Lower lobe of right lung (tissue), 2 donors: Measurements from ENCODE around the gene NADSYN1. TPM values are rescaled to one million over a fixed set of nuclear protein-coding genes. Genes with fewer than 3 reads are reported as not detected.

ENCODE experiments used
- ATAC-seq, 2 donors: fragments of 200-7000 bp; cut with Tn5 transposase; one replicate each; pipeline ENCODE4 v1.9.1; 2020 to 2022; ENCODE audit warnings: mild to moderate bottlenecking in 2 of 2, moderate library complexity in 2 of 2
- DNase-seq: peaks from one replicate; pipeline ENCODE4 v3.0.0-alpha.2; 2020
- H3K27ac ChIP-seq: fragments of 200-600 bp; one replicate; pipeline ENCODE4 v1.8.0; 2022
- H3K27me3 ChIP-seq: fragments of 200-600 bp; one replicate; pipeline ENCODE4 v1.8.0; 2022; ENCODE audit warnings: low read depth
- H3K36me3 ChIP-seq: fragments of 200-600 bp; one replicate; pipeline ENCODE4 v1.8.0; 2022; ENCODE audit warnings: mild to moderate bottlenecking
- H3K4me1 ChIP-seq: fragments of 200-600 bp; one replicate; pipeline ENCODE4 v1.8.0; 2022
- H3K4me3 ChIP-seq: fragments of 200-600 bp; one replicate; pipeline ENCODE4 v1.8.0; 2022; ENCODE audit warnings: mild to moderate bottlenecking
- H3K9me3 ChIP-seq: fragments of 200-600 bp; one replicate; pipeline ENCODE4 v1.8.0; 2022
- CTCF ChIP-seq: fragments of 200-600 bp; IDR thresholded peaks from one replicate; pipeline ENCODE4 v1.8.0; 2022; ENCODE audit warnings: antibody characterized with exemption, mild to moderate bottlenecking
- intact Hi-C: fragments of 100-400 bp; cut with DNase I; formaldehyde crosslinking; loops from one replicate; pipeline ENCODE4 v1.11.0; 2022
- total RNA-seq: library from RNA; stranded (reverse); fragmentation: NEBNext Ultra II Directional; extraction: Animal tissue kit (Norgen Biotek cat#: 25700); gene quantifications from one replicate; pipeline ENCODE4 v1.2.1, GENCODE V29; 2021
- donor health status: DM: no; HTN: yes; CAD: no; lungs with severe emphysema.

NADSYN1 gene
- total RNA-seq, 1 donor from 2014 or later = 95.0 TPM

GRCh38 chr11:71438650-71439049 lies 14.4 kb upstream of the NADSYN1 start:
- intact Hi-C loops = no loop called here
- Histone ChIP-seq H3K27me3 (no peaks in the 10 kb centered on the region), H3K27ac (no peak overlapping the region), H3K4me1 (peaks cover 5% of the 10 kb centered on the region), H3K9me3 (no peaks in the 10 kb centered on the region), H3K36me3 (peaks cover 65% of the 10 kb centered on the region), H3K4me3 (no peak overlapping the region)
- TF ChIP-seq CTCF = no peak
- DNase-seq (no peak), ATAC-seq (no peak)

- H3K27ac ChIP-seq = no peak overlapping the region
- no peaks in the 10 kb centered on the region for H3K27me3 ChIP-seq
- intact Hi-C loops = no loop called here
- ATAC-seq = no peak
- no peaks in the 10 kb centered on the region for H3K9me3 ChIP-seq
- TF ChIP-seq CTCF = no peak
- DNase-seq = no peak
- peaks cover 69% of the 10 kb centered on the region for H3K36me3 ChIP-seq
- no peaks in the 10 kb centered on the region for H3K4me1 ChIP-seq
- H3K4me3 ChIP-seq = no peak overlapping the region
Measured at GRCh38 chr11:71440021-71440755, 12.8 kb upstream of the NADSYN1 start.

GRCh38 chr11:71441251-71441650 lies 11.8 kb upstream of the NADSYN1 start:
- intact Hi-C loops = no loop called here
- no peak overlapping the region for H3K4me3 ChIP-seq
- H3K27me3 ChIP-seq = no peaks in the 10 kb centered on the region
- ATAC-seq (no peak), DNase-seq (no peak)
- no peak for TF ChIP-seq CTCF
- H3K9me3 ChIP-seq = no peaks in the 10 kb centered on the region
- H3K4me1 ChIP-seq = no peaks in the 10 kb centered on the region
- no peak overlapping the region for H3K27ac ChIP-seq
- peaks cover 63% of the 10 kb centered on the region for H3K36me3 ChIP-seq

GRCh38 chr11:71442123-71442522 lies 10.9 kb upstream of the NADSYN1 start:
- DNase-seq (no peak), ATAC-seq (no peak)
- intact Hi-C loops = no loop called here
- no peak overlapping the region for H3K4me3 ChIP-seq
- no peaks in the 10 kb centered on the region for H3K27me3 ChIP-seq
- no peak for TF ChIP-seq CTCF
- no peaks in the 10 kb centered on the region for H3K9me3 ChIP-seq
- peaks cover 4% of the 10 kb centered on the region for H3K4me1 ChIP-seq
- no peak overlapping the region for H3K27ac ChIP-seq
- H3K36me3 ChIP-seq = peaks cover 59% of the 10 kb centered on the region

- no peak overlapping the region for H3K27ac ChIP-seq
- ATAC-seq = no peak
- no peaks in the 10 kb centered on the region for H3K27me3 ChIP-seq
- no peak for DNase-seq
- no peaks in the 10 kb centered on the region for H3K9me3 ChIP-seq
- H3K36me3 ChIP-seq = peaks cover 51% of the 10 kb centered on the region
- peaks cover 10% of the 10 kb centered on the region for H3K4me1 ChIP-seq
- H3K4me3 ChIP-seq = no peak overlapping the region
- TF ChIP-seq CTCF = no peak
- intact Hi-C loops = no loop called here
Measured at GRCh38 chr11:71442880-71443279, 10.1 kb upstream of the NADSYN1 start.
